ENCODE data around the gene CD72. TPM values are rescaled to one million over a fixed set of nuclear protein-coding genes. Genes with fewer than 3 reads are reported as not detected.
"Not testable (repeated sequence)": the region's sequence is repeated elsewhere in the genome, so short reads cannot be mapped to it uniquely, and the experiment has no call there.

The CD72 gene
- total RNA-seq, 1 donor: 0.86 TPM

DNA sequence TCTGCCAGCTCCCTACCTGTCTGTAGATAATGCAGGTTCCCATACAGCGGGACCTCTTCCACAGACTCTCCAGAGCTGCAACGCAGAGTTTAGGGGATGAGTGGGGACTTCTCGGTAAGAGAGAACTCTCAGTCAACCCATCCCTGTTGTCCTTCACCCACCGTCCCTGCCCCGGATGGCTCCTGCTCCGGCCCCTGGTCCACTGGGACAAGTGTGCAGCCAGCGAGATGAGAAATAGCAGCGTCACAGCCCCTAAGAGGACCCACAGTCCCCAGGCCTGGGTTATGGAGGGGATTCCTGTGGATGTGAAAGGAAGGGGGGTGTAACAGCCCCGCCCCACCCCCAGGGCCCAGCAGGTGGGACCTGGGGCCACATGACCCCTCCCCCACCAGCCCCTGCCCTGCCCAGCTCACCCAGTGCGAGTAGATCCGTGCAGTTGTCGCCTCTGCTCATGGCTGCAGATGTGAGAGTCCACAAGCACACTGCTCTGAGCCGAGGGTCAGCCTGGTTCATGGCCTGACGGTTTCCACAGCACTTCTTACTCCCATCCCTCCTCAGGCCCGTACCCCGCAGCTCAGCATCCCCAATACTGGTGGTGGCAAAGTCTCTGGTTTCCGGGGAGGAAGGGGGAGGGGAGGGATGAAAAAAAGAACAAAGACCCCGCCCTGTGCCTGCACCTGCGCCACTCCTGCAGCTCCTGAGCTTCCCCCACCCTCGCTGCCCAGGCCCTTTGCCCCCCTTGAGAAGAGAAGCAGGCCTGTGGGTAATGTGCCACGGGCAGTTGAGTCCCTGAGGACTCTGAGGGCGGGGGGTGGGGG, 32.3 kb upstream of the CD72 start, which contains the start of gene SIT1:
SIT1 (minus strand) TSS at position 591 of the 818 bp plus-strand sequence; CDS start at position 513, 78 bp downstream.
- no peak within 1 kb of the TSS for H3K4me3 ChIP-seq (ENCODE audit: low read depth, low read length)
- DNase-seq (ENCODE audit: low read depth): no peak
- TF ChIP-seq, protein P1, sequence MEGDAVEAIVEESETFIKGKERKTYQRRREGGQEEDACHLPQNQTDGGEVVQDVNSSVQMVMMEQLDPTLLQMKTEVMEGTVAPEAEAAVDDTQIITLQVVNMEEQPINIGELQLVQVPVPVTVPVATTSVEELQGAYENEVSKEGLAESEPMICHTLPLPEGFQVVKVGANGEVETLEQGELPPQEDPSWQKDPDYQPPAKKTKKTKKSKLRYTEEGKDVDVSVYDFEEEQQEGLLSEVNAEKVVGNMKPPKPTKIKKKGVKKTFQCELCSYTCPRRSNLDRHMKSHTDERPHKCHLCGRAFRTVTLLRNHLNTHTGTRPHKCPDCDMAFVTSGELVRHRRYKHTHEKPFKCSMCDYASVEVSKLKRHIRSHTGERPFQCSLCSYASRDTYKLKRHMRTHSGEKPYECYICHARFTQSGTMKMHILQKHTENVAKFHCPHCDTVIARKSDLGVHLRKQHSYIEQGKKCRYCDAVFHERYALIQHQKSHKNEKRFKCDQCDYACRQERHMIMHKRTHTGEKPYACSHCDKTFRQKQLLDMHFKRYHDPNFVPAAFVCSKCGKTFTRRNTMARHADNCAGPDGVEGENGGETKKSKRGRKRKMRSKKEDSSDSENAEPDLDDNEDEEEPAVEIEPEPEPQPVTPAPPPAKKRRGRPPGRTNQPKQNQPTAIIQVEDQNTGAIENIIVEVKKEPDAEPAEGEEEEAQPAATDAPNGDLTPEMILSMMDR (IDR thresholded peaks at IDR 0.05; ENCODE audit: insufficient read depth, low read depth, low read length): no peak

GRCh38 chr9:35649431-35650340, 31.5 kb upstream of the CD72 start:
- no peak for DNase-seq (ENCODE audit: low read depth)
- H3K4me3 ChIP-seq (ENCODE audit: low read depth, low read length): no peak overlapping the region
- TF ChIP-seq, protein P1 (IDR thresholded peaks at IDR 0.05; ENCODE audit: insufficient read depth, low read depth, low read length): no peak

DNA sequence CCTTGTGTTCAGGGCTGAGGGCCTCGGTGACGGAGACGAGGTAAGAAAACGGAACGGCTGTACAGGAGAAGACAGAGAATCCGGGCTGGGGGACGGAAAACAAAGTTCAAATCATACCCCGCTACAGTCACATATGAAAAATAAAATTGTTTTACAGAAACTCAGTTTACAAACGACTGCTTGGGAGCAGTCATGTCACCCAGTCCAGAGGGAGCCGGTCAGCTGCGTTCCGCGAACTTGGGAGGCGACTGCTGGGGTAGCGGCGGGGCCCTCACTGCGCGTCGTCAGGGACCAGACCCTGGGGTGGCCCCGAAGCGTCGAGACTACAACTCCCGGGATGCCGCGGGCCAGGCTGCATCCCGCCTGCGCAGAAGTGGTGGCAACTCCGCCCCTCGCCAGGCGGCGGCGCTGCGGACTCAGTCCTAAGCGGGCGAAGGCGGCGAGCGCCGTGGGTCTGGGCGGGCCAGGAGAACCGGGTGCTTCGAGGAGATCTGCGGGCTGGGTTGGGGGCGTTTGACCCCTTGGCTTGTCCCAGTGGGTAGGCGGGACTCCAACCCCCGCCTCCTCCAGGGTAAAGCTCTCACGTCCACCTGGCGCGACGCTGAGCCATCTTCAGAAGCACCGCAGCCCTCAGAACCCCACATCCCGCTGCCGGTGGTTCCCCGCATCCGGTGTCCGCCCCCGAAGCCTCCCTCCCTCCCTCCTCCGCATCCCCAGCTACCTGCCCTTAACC, 28.5 kb upstream of the CD72 start:
- H3K4me3 ChIP-seq (ENCODE audit: low read depth, low read length): peak overlapping the region; percentile 67
- TF ChIP-seq, protein P1 (IDR thresholded peaks at IDR 0.05; ENCODE audit: insufficient read depth, low read depth, low read length): peak; percentile 90
- peak; percentile 88 for DNase-seq (ENCODE audit: low read depth)

- peak; percentile 26 for DNase-seq (ENCODE audit: low read depth)
- TF ChIP-seq, protein P1 (IDR thresholded peaks at IDR 0.05; ENCODE audit: insufficient read depth, low read depth, low read length): no peak
- peak overlapping the region; percentile 67 for H3K4me3 ChIP-seq (ENCODE audit: low read depth, low read length)
Observed at GRCh38 chr9:35646153-35646532, 27.9 kb upstream of the CD72 start.

- peak overlapping the region; percentile 67 for H3K4me3 ChIP-seq (ENCODE audit: low read depth, low read length)
- not testable (repeated sequence) for DNase-seq (ENCODE audit: low read depth)
Observed at GRCh38 chr9:35645736-35646135, 27.5 kb upstream of the CD72 start.

DNA sequence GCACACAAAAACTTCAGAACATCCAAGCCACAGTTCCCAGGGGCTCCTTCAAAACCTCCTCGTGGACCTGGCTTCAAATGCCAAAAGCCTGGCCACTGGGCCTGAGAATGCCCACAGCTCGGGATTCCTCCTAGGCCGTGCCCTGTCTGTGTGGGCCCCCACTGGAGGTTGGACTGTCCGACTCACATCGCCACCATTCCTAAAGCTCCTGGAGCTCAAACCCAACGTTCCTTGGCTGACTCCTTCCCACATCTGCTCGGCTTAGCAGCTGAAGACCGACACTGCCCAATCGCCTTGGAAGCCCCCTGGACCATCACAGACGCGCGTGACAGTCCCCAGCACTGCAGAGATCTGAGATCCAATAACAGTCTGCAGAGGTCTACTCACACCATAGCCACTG, 24.8 kb upstream of the CD72 start:
- no peak for DNase-seq (ENCODE audit: low read depth)
- TF ChIP-seq, protein P1 (IDR thresholded peaks at IDR 0.05; ENCODE audit: insufficient read depth, low read depth, low read length): no peak
- no peak overlapping the region for H3K4me3 ChIP-seq (ENCODE audit: low read depth, low read length)

- DNase-seq (ENCODE audit: low read depth); H3K4me3 ChIP-seq (ENCODE audit: low read depth, low read length): not testable (repeated sequence)
Observed at GRCh38 chr9:35641478-35641877, 23.3 kb upstream of the CD72 start.

DNA sequence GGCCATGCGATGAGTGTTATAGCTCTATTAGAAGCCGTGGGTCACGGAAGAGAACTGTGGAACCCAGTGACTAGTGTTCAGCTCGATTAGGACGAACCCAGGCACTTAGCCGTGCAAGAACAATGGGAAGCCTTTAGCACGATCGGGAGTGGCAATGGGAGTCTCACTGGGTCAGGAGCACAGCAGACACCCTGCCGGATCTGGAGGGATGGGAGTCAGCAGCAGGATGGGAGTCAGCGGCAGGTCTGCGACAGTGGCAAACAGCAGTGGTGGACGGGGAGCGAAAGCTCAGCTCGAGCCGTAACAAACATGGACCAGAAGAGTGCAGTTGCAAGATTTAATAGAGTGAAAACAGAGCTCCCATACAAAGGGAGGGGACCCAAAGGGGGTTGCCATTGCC, 22.2 kb upstream of the CD72 start:
- H3K4me3 ChIP-seq (ENCODE audit: low read depth, low read length); DNase-seq (ENCODE audit: low read depth): not testable (repeated sequence)

Data from fibroblast of villous mesenchyme (primary cell).